Lower leg skin (tissue), 4 donors: ENCODE results near the gene GNG7. TPM values are rescaled to one million over a fixed set of nuclear protein-coding genes. Genes with fewer than 3 reads are reported as not detected.
A peak's percentile ranks its signal among the peaks of the same experiment; 100 is the strongest.

Experiments
- DNase-seq, 2 donors: peaks; one replicate each; pipeline ENCODE4 v3.0.0-alpha.2; 2019; ENCODE audit warnings: low spot score in 2 of 2
- H3K4me3 ChIP-seq: fragments of 200-600 bp; sonication (generic); 2 replicates; pipeline ENCODE4 v1.5.1; 2017; ENCODE audit warnings: mild to moderate bottlenecking, low read depth; ENCODE audit not compliant: poor library complexity, severe bottlenecking
- CTCF ChIP-seq, 3 donors: fragments of 450-650 bp; IDR thresholded peaks; one replicate each; pipeline ENCODE4 v1.5.1; 2016; ENCODE audit warnings: antibody characterized with exemption in 3 of 3, mild to moderate bottlenecking in 3 of 3, moderate library complexity in 2 of 3
- POLR2A ChIP-seq, 2 donors: fragments of 450-650 bp; IDR thresholded peaks; one replicate each; pipeline ENCODE4 v1.6.1; 2016 to 2017; ENCODE audit warnings: antibody characterized with exemption in 2 of 2, mild to moderate bottlenecking in 1 of 2, moderate library complexity in 1 of 2
- WGBS, 2 donors: methylation state at CpG; one replicate each; pipeline ENCODE4 v1.1.5; 2018; 5-methylcytosine and 5-hydroxymethylcytosine counted together
- intact Hi-C: fragments of 100-400 bp; cut with DNase I; formaldehyde crosslinking; loops from one replicate; pipeline ENCODE4 v1.15.0; 2023; ENCODE audit warnings: low total_unique reads
- total RNA-seq, 4 donors: library from RNA; depleted of rRNA; stranded (reverse); fragments of >200 nt; gene quantifications; one replicate each; pipeline ENCODE4 v1.1.0, GENCODE V29; 2016

The GNG7 gene
- total RNA-seq, 4 donors from 2014 or later = 0.59 to 3.4 (median 2.4) TPM

- DNase-seq = no peak
- intact Hi-C loops = no loop called here
- TF ChIP-seq CTCF (IDR thresholded peaks at IDR 0.05) (no peak), POLR2A (IDR thresholded peaks at IDR 0.05) (no peak)
- H3K4me3 ChIP-seq = no peak overlapping the region
- WGBS, 2 donors = 92 to 93% methylated on average over 7 of the region's 7 CpGs
Measured at GRCh38 chr19:2641332-2641698, 61.2 kb downstream of the GNG7 start.

DNA sequence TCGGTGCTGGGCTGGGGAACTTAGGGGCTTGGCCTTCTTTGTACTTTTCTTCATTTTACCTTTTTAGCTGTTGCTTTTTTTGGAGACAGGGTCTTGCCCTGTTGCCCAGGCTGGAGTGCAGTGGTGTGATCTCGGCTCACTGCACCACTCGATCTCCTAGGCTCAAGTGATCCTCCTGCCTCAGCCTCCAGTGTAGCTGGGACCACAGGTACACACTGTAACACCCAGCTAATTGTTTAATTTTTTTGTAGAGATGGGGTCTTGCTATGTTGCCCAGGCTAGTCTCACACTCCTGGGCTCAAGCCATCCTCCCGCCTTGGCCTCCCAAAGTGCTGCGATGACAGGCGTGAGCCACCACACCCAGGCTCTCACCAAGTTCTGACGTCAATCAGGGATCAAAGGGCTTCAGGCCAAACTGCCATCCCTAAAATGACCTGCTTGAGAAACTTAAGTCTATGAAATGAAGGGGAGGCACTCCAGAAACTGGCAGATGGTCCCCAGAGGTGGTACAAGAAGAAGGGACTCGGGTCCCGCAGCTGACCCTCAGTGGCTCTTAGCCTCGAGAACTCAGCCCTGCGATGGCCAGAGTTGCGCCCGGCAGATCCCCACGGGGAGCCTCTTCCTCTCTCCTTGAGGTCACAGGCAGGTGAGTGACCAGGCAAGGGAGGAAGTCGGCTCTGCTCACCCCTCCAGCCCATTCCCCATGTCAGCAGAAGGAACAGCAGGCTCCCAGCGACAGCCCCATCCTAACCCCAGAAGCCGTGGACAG, 61.7 kb downstream of the GNG7 start:
- TF ChIP-seq CTCF (IDR thresholded peaks at IDR 0.05) (no peak), POLR2A (IDR thresholded peaks at IDR 0.05) (no peak)
- no peak for DNase-seq
- WGBS, 2 donors = 86 to 90% methylated on average over 17 of the region's 17 CpGs
- no peak overlapping the region for H3K4me3 ChIP-seq
- intact Hi-C loops = no loop called here

- intact Hi-C loops = no loop called here
- DNase-seq = no peak
- H3K4me3 ChIP-seq = no peak overlapping the region
- TF ChIP-seq CTCF (IDR thresholded peaks at IDR 0.05) (no peak), POLR2A (IDR thresholded peaks at IDR 0.05) (no peak)
- 69 to 71% methylated on average over 2 of the region's 2 CpGs for WGBS, 2 donors
Measured at GRCh38 chr19:2639999-2640398, 62.5 kb downstream of the GNG7 start.

GRCh38 chr19:2638417-2638940, 64.0 kb downstream of the GNG7 start:
- 38 to 43% methylated on average over 3 of the region's 3 CpGs for WGBS, 2 donors
- intact Hi-C loops = no loop called here
- H3K4me3 ChIP-seq = no peak overlapping the region
- DNase-seq = no peak
- no peak for TF ChIP-seq CTCF (IDR thresholded peaks at IDR 0.05)
- no peak for TF ChIP-seq POLR2A (IDR thresholded peaks at IDR 0.05)

GRCh38 chr19:2636897-2637683, 65.4 kb downstream of the GNG7 start:
- no peak overlapping the region for H3K4me3 ChIP-seq
- peak in 1 of 2 donors; percentile 92 for DNase-seq
- intact Hi-C loops = no loop called here
- no peak for TF ChIP-seq POLR2A (IDR thresholded peaks at IDR 0.05)
- TF ChIP-seq CTCF (IDR thresholded peaks at IDR 0.05) = peak in 1 of 3 donors; percentile 64
- 17 to 27% methylated on average over 24 to 35 of the region's 37 CpGs for WGBS, 2 donors
